Astrocyte (in vitro differentiated cells and primary cell): ENCODE measurements around the gene CFAP210.

Experiments
- CTCF ChIP-seq: IDR thresholded peaks from 2 replicates; pipeline ENCODE4 v1.5.1; 2011; ENCODE audit warnings: low read depth, mild to moderate bottlenecking, inconsistent platforms, low read length, moderate library complexity; ENCODE audit not compliant: insufficient read depth
- EZH2 ChIP-seq: IDR thresholded peaks from 2 replicates; pipeline ENCODE4 v1.6.1; 2012; ENCODE audit warnings: mild to moderate bottlenecking, low read length, inconsistent platforms; ENCODE audit not compliant: insufficient read depth

DNA sequence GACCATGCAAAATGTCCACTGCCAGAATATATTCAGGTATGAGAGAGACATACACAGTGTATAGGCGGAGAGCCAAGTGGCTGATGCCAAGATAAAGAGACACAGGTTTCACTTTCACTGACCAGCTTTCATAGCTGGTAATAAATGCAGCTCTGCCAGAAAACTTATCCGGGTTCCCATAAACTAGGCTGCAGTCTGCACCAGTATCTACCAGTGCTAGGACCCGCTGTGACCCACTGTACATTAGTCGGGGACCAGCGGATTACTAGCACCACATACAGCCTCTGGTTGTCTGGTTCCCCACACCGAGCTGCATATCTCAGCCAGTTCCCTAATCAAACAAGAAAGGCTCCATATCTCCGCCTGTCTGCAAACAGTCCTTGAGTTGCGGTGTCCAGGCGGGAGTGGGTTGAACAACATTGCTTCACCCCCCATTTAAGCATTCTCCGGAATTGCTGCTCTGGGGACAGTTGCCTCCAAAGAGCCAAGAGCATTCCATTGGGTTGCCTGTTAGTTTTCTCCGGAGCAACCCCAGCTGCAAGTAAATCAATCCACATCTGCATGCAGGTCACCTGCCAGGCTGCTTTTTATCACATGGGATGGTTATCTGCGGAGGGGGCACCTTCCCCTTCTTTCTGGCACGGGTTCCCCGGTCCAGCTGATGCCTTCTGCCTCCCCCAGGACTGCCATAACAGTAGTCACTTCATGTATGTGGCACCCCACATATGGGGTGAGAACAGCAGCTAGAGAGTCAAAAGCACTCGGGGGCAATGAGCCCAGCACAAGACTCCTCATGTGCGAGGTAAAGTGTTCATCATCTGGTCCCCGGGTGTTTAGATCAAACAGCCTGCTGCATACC is 21.4 kb upstream of the CFAP210 start:
- no peak for TF ChIP-seq CTCF
- no peak for TF ChIP-seq EZH2
